Measurements from ENCODE around the gene WDR35.

Gene WDR35

DNA sequence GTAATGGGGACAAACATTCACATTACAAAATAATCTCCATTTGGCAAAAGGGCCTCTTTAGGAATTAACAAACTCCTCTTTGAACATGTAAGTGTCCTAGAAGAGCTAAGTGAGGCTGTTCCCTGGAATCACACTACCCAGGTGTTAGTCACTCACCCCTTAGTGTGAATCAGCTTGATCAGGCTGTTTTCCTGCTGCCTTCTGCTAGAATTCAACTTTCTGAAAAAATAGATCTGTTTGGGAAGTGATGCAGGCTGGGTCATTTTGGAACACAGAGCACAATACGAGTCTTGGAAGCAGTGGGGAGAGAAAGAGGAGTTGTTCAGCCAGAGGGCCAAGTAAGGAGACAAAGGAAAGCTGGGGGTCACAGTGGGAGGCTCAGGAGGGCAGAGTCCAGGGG lies 128.1 kb downstream of the WDR35 start:
- no peaks in the 10 kb centered on the region for H3K36me3 ChIP-seq (ENCODE audit: insufficient read depth, low read length)
- H3K27ac ChIP-seq (ENCODE audit: low read depth, low read length), result no peak overlapping the region
- no peak overlapping the region for H3K9ac ChIP-seq (ENCODE audit: low read length)
- no peaks in the 10 kb centered on the region for H3K9me3 ChIP-seq (ENCODE audit: low read length)
- no peak overlapping the region for H3K4me3 ChIP-seq (ENCODE audit: low read depth in 1 of 2, low read length in 2 of 2)
- H3K27me3 ChIP-seq (ENCODE audit: control insufficient read depth in 1 of 2, insufficient read depth in 2 of 2, low read length in 2 of 2), result no peaks in the 10 kb centered on the region
- H3K4me1 ChIP-seq (ENCODE audit: insufficient read depth, low read length), result peaks cover 8% of the 10 kb centered on the region

Data from muscle layer of colon (tissue), 2 donors.